NB4 (cell line): ENCODE measurements around the gene TPRG1.

Source experiments
- CTCF ChIP-seq: IDR thresholded peaks from one replicate; pipeline ENCODE4 v1.5.1; 2012; ENCODE audit warnings: low read depth, low read length
- MAX ChIP-seq: IDR thresholded peaks from 2 replicates; pipeline ENCODE4 v1.6.1; 2011; ENCODE audit warnings: low read depth, low read length
- POLR2A ChIP-seq: IDR thresholded peaks from 2 replicates; pipeline ENCODE4 v1.6.1; 2011; ENCODE audit warnings: mild to moderate bottlenecking; ENCODE audit not compliant: insufficient read length; ENCODE audit errors: extremely low read depth

DNA sequence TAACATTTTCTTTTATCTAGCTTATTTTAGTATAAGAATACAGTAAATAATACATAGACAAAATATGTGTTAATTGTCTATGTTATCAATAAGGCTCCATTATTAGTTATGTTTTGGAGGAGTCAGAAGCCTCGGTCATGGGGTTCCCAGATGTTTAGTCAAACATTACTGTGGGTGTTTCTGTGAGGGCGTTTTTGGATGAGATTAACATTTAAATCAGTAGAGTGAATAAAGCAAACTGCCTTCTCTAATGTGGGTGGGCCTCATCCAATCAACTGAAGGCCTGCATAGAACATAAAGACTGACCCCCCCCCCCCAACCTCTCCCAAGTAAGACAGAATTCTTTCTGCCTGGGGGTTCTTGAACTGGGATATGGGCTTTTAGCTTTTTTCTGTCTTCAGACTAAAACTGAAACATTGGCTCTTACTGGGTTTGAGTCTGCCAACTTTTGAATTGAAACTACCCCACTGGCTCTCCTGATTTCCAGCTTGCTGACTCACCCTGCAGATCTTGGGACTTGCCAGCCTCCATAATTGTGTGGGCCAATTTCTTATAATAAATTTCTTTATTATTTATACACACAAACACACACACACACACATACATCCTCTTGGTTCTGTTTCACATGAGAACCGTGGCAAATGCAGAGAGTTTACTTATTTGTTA, 192.0 kb downstream of the TPRG1 start:
- no peak for TF ChIP-seq CTCF
- no peak for TF ChIP-seq POLR2A
- TF ChIP-seq MAX, result no peak
